Lower leg skin (tissue), 3 donors: ENCODE results near the gene DYNC1LI2.

Source experiments
- POLR2A ChIP-seq, 2 donors: fragments of 450-650 bp; IDR thresholded peaks; one replicate each; pipeline ENCODE4 v1.6.1; 2016 to 2017; ENCODE audit warnings: antibody characterized with exemption in 2 of 2, mild to moderate bottlenecking in 1 of 2, moderate library complexity in 1 of 2
- TF ChIP-seq, protein P1 (sequence below), 3 donors: fragments of 450-650 bp; IDR thresholded peaks; one replicate each; pipeline ENCODE4 v1.5.1; 2016; ENCODE audit warnings: antibody characterized with exemption in 3 of 3, mild to moderate bottlenecking in 3 of 3, moderate library complexity in 2 of 3

DNA sequence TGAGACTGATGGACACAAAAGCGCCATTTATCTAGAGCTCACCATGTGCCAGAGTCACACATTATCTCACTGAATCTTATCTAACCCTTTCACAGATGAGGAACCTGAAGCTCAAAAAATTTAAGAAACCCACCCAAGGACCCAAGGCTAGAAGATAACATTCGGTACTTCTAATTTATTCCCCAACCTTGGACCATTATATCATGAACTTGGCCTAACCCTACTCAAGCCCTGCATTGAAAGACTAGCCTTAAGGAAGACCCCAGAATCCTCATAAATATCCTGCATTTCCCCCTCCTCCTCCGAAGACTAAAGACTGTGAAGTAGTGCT, 548 bp upstream of the DYNC1LI2 start:
- TF ChIP-seq, protein P1, sequence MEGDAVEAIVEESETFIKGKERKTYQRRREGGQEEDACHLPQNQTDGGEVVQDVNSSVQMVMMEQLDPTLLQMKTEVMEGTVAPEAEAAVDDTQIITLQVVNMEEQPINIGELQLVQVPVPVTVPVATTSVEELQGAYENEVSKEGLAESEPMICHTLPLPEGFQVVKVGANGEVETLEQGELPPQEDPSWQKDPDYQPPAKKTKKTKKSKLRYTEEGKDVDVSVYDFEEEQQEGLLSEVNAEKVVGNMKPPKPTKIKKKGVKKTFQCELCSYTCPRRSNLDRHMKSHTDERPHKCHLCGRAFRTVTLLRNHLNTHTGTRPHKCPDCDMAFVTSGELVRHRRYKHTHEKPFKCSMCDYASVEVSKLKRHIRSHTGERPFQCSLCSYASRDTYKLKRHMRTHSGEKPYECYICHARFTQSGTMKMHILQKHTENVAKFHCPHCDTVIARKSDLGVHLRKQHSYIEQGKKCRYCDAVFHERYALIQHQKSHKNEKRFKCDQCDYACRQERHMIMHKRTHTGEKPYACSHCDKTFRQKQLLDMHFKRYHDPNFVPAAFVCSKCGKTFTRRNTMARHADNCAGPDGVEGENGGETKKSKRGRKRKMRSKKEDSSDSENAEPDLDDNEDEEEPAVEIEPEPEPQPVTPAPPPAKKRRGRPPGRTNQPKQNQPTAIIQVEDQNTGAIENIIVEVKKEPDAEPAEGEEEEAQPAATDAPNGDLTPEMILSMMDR (IDR thresholded peaks at IDR 0.05): no peak
- no peak for TF ChIP-seq POLR2A (IDR thresholded peaks at IDR 0.05)
